ENCODE results near the gene NAT8L.

NAT8L gene

GRCh38 chr4:2090642-2091041, 31.5 kb downstream of the NAT8L start:
- Histone ChIP-seq H4K8ac (ENCODE audit: low read depth, low read length) (no peak overlapping the region), H2BK5ac (ENCODE audit: low read depth, low read length, poor library complexity) (no peak overlapping the region), H3K27me3 (ENCODE audit: insufficient read depth, low read length) (no peaks in the 10 kb centered on the region), H4K12ac (ENCODE audit: low read depth, low read length) (no peak overlapping the region), H3K9me3 (ENCODE audit: insufficient read depth, low read depth, low read length) (no peaks in the 10 kb centered on the region), H4K91ac (ENCODE audit: low read depth, low read length) (no peak overlapping the region), H2BK12ac (ENCODE audit: low read length) (no peak overlapping the region), H2AFZ (ENCODE audit: insufficient read depth, low read length, poor library complexity) (no peak overlapping the region), H3K79me1 (ENCODE audit: low read length) (peaks cover 2% of the 10 kb centered on the region), H3K9ac (ENCODE audit: low read length) (no peak overlapping the region), H3K4me2 (ENCODE audit: low read length) (no peak overlapping the region), H2AK5ac (ENCODE audit: low read length) (no peak overlapping the region), H2BK120ac (ENCODE audit: insufficient read depth, low read length, poor library complexity) (no peak overlapping the region), H3K14ac (ENCODE audit: low read length) (no peak overlapping the region), H3K4ac (ENCODE audit: low read depth, low read length) (no peak overlapping the region), H3K79me2 (ENCODE audit: control insufficient read depth, insufficient read depth, low read length, poor library complexity) (no peaks in the 10 kb centered on the region), H3K18ac (ENCODE audit: low read length) (no peak overlapping the region), H3K4me3 (ENCODE audit: low read depth, low read length) (no peak overlapping the region), H3K27ac (ENCODE audit: low read depth, low read length) (no peak overlapping the region), H3K36me3 (ENCODE audit: control insufficient read depth in 1 of 2, insufficient read depth in 2 of 2, low read length in 2 of 2) (no peaks in the 10 kb centered on the region), H3K4me1 (ENCODE audit: control insufficient read depth in 1 of 2, insufficient read depth in 2 of 2, low read length in 2 of 2) (peaks cover 6 to 7% of the 10 kb centered on the region in 2 experiments), H3K23ac (ENCODE audit: low read length) (no peak overlapping the region)
- no peak for DNase-seq
- no CpG with 5 or more reads among the region's 1 CpG for WGBS (ENCODE audit: extremely low coverage, insufficient coverage, insufficient read length)

DNA sequence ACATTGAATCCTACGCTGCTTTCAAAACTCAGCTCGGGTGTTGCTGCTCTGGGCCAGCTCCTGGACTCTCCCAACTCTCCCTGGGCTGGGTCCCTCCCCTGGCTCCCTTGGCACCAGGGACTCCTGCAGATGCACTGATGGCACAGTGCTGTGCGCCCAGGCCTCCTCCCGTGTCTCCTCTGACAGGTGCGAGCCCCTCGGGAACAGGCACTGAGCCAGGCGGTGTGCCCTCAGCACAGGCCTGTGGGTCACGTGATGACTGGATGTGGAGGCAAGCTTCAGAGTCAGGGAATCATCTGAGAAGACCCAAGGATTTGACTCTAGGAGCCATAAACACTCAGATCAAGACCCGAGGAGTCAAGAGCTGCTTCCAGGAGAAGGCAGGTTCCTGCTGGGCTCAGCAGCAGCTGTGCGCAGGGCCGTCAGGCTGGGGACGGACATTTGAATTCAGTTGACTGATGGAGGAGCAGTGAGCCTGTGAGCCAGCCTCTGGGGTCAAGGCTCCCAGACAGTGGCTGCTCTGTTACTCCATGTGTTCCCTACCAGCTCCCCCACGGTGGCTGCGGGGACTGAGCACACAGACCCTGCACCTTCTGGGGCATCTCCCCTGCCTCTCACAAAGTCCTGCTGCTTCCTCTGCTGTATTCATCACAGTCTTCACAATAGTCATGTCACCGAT, 33.0 kb downstream of the NAT8L start:
- H3K4me3 ChIP-seq (ENCODE audit: low read depth, low read length), result no peak overlapping the region

DNA sequence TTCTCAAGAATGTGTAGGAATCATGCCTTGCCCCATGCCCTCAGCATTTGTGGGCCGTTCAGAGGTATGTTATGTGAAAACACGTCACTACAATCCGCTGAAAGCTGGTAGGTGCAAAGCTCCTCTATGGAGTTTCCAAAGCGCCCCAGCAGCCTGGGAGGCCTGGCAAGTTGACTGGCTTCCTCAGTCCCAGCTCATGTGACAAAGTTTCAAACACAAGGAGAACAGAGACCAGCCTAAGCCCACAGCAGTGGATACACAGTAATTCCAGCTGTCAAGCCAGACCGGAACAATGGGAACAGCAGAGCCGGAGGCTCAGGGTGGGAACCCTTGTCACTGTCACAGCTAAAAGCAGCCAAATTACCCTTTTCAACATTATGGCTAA, 33.5 kb downstream of the NAT8L start:
- no peak overlapping the region for H4K91ac ChIP-seq (ENCODE audit: low read depth, low read length)
- no peak overlapping the region for H2BK120ac ChIP-seq (ENCODE audit: insufficient read depth, low read length, poor library complexity)
- H2AK5ac ChIP-seq (ENCODE audit: low read length), result no peak overlapping the region
- H3K79me2 ChIP-seq (ENCODE audit: control insufficient read depth, insufficient read depth, low read length, poor library complexity), result no peaks in the 10 kb centered on the region
- H3K27me3 ChIP-seq (ENCODE audit: insufficient read depth, low read length), result no peaks in the 10 kb centered on the region
- DNase-seq, result peak; percentile 93 to 96
- no peak overlapping the region for H3K9ac ChIP-seq (ENCODE audit: low read length)
- no peak overlapping the region for H3K14ac ChIP-seq (ENCODE audit: low read length)
- H2BK12ac ChIP-seq (ENCODE audit: low read length), result no peak overlapping the region
- H3K27ac ChIP-seq (ENCODE audit: low read depth, low read length), result no peak overlapping the region
- WGBS (ENCODE audit: extremely low coverage, insufficient coverage, insufficient read length), result no CpG with 5 or more reads among the region's 6 CpGs
- H4K12ac ChIP-seq (ENCODE audit: low read depth, low read length), result no peak overlapping the region
- H4K8ac ChIP-seq (ENCODE audit: low read depth, low read length), result no peak overlapping the region
- H3K4me2 ChIP-seq (ENCODE audit: low read length), result no peak overlapping the region
- H3K79me1 ChIP-seq (ENCODE audit: low read length), result peaks cover 2% of the 10 kb centered on the region
- no peak overlapping the region for H2AFZ ChIP-seq (ENCODE audit: insufficient read depth, low read length, poor library complexity)
- H3K4me1 ChIP-seq (ENCODE audit: control insufficient read depth in 1 of 2, insufficient read depth in 2 of 2, low read length in 2 of 2), result peaks cover 12 to 13% of the 10 kb centered on the region in 2 experiments
- peaks cover 2% of the 10 kb centered on the region for H3K9me3 ChIP-seq (ENCODE audit: insufficient read depth, low read depth, low read length)
- no peak overlapping the region for H3K18ac ChIP-seq (ENCODE audit: low read length)
- H3K4me3 ChIP-seq (ENCODE audit: low read depth, low read length), result no peak overlapping the region
- no peak overlapping the region for H3K23ac ChIP-seq (ENCODE audit: low read length)
- no peaks in the 10 kb centered on the region for H3K36me3 ChIP-seq (ENCODE audit: control insufficient read depth in 1 of 2, insufficient read depth in 2 of 2, low read length in 2 of 2)
- H3K4ac ChIP-seq (ENCODE audit: low read depth, low read length), result no peak overlapping the region
- no peak overlapping the region for H2BK5ac ChIP-seq (ENCODE audit: low read depth, low read length, poor library complexity)

More for the DNA sequence above, 33.0 kb downstream of the NAT8L start:
- no peaks in the 10 kb centered on the region for H3K27me3 ChIP-seq (ENCODE audit: insufficient read depth, low read length)
- DNase-seq, result no peak
- H4K12ac ChIP-seq (ENCODE audit: low read depth, low read length), result no peak overlapping the region
- no peaks in the 10 kb centered on the region for H3K79me2 ChIP-seq (ENCODE audit: control insufficient read depth, insufficient read depth, low read length, poor library complexity)
- H3K18ac ChIP-seq (ENCODE audit: low read length), result no peak overlapping the region
- H3K79me1 ChIP-seq (ENCODE audit: low read length), result peaks cover 2% of the 10 kb centered on the region
- WGBS (ENCODE audit: extremely low coverage, insufficient coverage, insufficient read length), result no CpG with 5 or more reads among the region's 15 CpGs
- H3K27ac ChIP-seq (ENCODE audit: low read depth, low read length), result no peak overlapping the region
- no peaks in the 10 kb centered on the region for H3K36me3 ChIP-seq (ENCODE audit: control insufficient read depth in 1 of 2, insufficient read depth in 2 of 2, low read length in 2 of 2)
- peaks cover 12 to 13% of the 10 kb centered on the region in 2 experiments for H3K4me1 ChIP-seq (ENCODE audit: control insufficient read depth in 1 of 2, insufficient read depth in 2 of 2, low read length in 2 of 2)
- H4K8ac ChIP-seq (ENCODE audit: low read depth, low read length), result no peak overlapping the region
- no peak overlapping the region for H2BK12ac ChIP-seq (ENCODE audit: low read length)
- no peak overlapping the region for H3K9ac ChIP-seq (ENCODE audit: low read length)
- H3K4me2 ChIP-seq (ENCODE audit: low read length), result no peak overlapping the region
- no peak overlapping the region for H3K23ac ChIP-seq (ENCODE audit: low read length)
- peaks cover 2% of the 10 kb centered on the region for H3K9me3 ChIP-seq (ENCODE audit: insufficient read depth, low read depth, low read length)
- H2BK5ac ChIP-seq (ENCODE audit: low read depth, low read length, poor library complexity), result no peak overlapping the region
- no peak overlapping the region for H3K4ac ChIP-seq (ENCODE audit: low read depth, low read length)
- H2AK5ac ChIP-seq (ENCODE audit: low read length), result no peak overlapping the region
- H2BK120ac ChIP-seq (ENCODE audit: insufficient read depth, low read length, poor library complexity), result no peak overlapping the region
- no peak overlapping the region for H2AFZ ChIP-seq (ENCODE audit: insufficient read depth, low read length, poor library complexity)
- H4K91ac ChIP-seq (ENCODE audit: low read depth, low read length), result no peak overlapping the region
- no peak overlapping the region for H3K14ac ChIP-seq (ENCODE audit: low read length)

- Histone ChIP-seq H3K36me3 (ENCODE audit: control insufficient read depth in 1 of 2, insufficient read depth in 2 of 2, low read length in 2 of 2) (no peaks in the 10 kb centered on the region), H3K23ac (ENCODE audit: low read length) (no peak overlapping the region), H2BK12ac (ENCODE audit: low read length) (no peak overlapping the region), H3K4me2 (ENCODE audit: low read length) (no peak overlapping the region), H3K9me3 (ENCODE audit: insufficient read depth, low read depth, low read length) (peaks cover 2% of the 10 kb centered on the region), H3K27me3 (ENCODE audit: insufficient read depth, low read length) (no peaks in the 10 kb centered on the region), H2AK5ac (ENCODE audit: low read length) (no peak overlapping the region), H3K79me1 (ENCODE audit: low read length) (peaks cover 2% of the 10 kb centered on the region), H3K9ac (ENCODE audit: low read length) (no peak overlapping the region), H3K27ac (ENCODE audit: low read depth, low read length) (no peak overlapping the region), H4K12ac (ENCODE audit: low read depth, low read length) (no peak overlapping the region), H3K4ac (ENCODE audit: low read depth, low read length) (no peak overlapping the region), H4K8ac (ENCODE audit: low read depth, low read length) (no peak overlapping the region), H2BK5ac (ENCODE audit: low read depth, low read length, poor library complexity) (no peak overlapping the region), H2BK120ac (ENCODE audit: insufficient read depth, low read length, poor library complexity) (no peak overlapping the region), H2AFZ (ENCODE audit: insufficient read depth, low read length, poor library complexity) (no peak overlapping the region), H3K79me2 (ENCODE audit: control insufficient read depth, insufficient read depth, low read length, poor library complexity) (no peaks in the 10 kb centered on the region), H3K4me3 (ENCODE audit: low read depth, low read length) (no peak overlapping the region), H3K14ac (ENCODE audit: low read length) (no peak overlapping the region), H3K18ac (ENCODE audit: low read length) (no peak overlapping the region), H4K91ac (ENCODE audit: low read depth, low read length) (no peak overlapping the region), H3K4me1 (ENCODE audit: control insufficient read depth in 1 of 2, insufficient read depth in 2 of 2, low read length in 2 of 2) (peaks cover 12 to 13% of the 10 kb centered on the region in 2 experiments)
- WGBS (ENCODE audit: extremely low coverage, insufficient coverage, insufficient read length), result no CpG with 5 or more reads among the region's 6 CpGs
- no peak for DNase-seq
Observed at GRCh38 chr4:2093265-2093664, 34.1 kb downstream of the NAT8L start.
